Prostate gland (tissue), 2 donors: ENCODE measurements around the gene PTGER4. TPM values are rescaled to one million over a fixed set of nuclear protein-coding genes. Genes with fewer than 3 reads are reported as not detected.
"Not testable (repeated sequence)": the region's sequence is repeated elsewhere in the genome, so short reads cannot be mapped to it uniquely, and the experiment has no call there.

Source experiments
- DNase-seq: peaks from one replicate; pipeline ENCODE4 v3.0.0-alpha.2; 2019; ENCODE audit warnings: low spot score
- H3K27ac ChIP-seq, 2 donors: fragments of 200-600 bp; sonication (generic); 2 replicates each; pipeline ENCODE4 v1.5.1; 2017 to 2019
- H3K27me3 ChIP-seq: fragments of 200-600 bp; sonication (generic); replicated peaks from 2 replicates; pipeline ENCODE4 v1.5.1; 2019; ENCODE audit not compliant: insufficient read depth
- H3K36me3 ChIP-seq, 2 donors: fragments of 200-600 bp; sonication (generic); 1 replicate in 1 of 2; 2 replicates in 1 of 2; pipeline versions ENCODE4 v1.5.1 to v1.8.1; 2017 to 2019
- H3K4me1 ChIP-seq: fragments of 200-600 bp; sonication (generic); replicated peaks from 2 replicates; pipeline ENCODE4 v1.5.1; 2019
- H3K4me3 ChIP-seq, 2 donors: fragments of 200-600 bp; sonication (generic); 2 replicates each; pipeline ENCODE4 v1.5.1; 2017 to 2019
- H3K9me3 ChIP-seq: fragments of 200-600 bp; sonication (generic); 2 replicates; pipeline ENCODE4 v1.5.1; 2017
- CTCF ChIP-seq, 4 experiments: fragments of 200-600 bp in 2 of 4; fragments of 450-650 bp in 2 of 4; sonication (generic) in 2 of 4; IDR thresholded peaks; 1 replicate in 3 of 4; 2 replicates in 1 of 4; pipeline ENCODE4 v1.5.1; 2016 to 2019; ENCODE audit warnings: antibody characterized with exemption in 4 of 4, mild to moderate bottlenecking in 2 of 4, moderate library complexity in 2 of 4
- POLR2A ChIP-seq: fragments of 450-650 bp; IDR thresholded peaks from one replicate; pipeline ENCODE4 v1.6.1; 2016; ENCODE audit warnings: antibody characterized with exemption, mild to moderate bottlenecking
- POLR2AphosphoS5 ChIP-seq: sonication (generic); formaldehyde crosslinking; IDR thresholded peaks from one replicate; pipeline ENCODE4 v1.6.1; 2017; ENCODE audit warnings: antibody characterized with exemption
- whole genome bisulfite sequencing: methylation state at CpG from one replicate; pipeline ENCODE4 v1.1.5; 2018; 5-methylcytosine and 5-hydroxymethylcytosine counted together
- intact Hi-C: fragments of 100-400 bp; cut with DNase I; formaldehyde crosslinking; loops from one replicate; pipeline ENCODE4 v1.14.2; 2022
- total RNA-seq, 2 donors: library from RNA; depleted of rRNA; stranded (reverse); fragments of >200 nt; gene quantifications; one replicate each; pipeline ENCODE4 v1.1.0, GENCODE V29; 2016

The PTGER4 gene
- 10 to 100 TPM; 22.0 to 78.3 TPM for total RNA-seq

DNA sequence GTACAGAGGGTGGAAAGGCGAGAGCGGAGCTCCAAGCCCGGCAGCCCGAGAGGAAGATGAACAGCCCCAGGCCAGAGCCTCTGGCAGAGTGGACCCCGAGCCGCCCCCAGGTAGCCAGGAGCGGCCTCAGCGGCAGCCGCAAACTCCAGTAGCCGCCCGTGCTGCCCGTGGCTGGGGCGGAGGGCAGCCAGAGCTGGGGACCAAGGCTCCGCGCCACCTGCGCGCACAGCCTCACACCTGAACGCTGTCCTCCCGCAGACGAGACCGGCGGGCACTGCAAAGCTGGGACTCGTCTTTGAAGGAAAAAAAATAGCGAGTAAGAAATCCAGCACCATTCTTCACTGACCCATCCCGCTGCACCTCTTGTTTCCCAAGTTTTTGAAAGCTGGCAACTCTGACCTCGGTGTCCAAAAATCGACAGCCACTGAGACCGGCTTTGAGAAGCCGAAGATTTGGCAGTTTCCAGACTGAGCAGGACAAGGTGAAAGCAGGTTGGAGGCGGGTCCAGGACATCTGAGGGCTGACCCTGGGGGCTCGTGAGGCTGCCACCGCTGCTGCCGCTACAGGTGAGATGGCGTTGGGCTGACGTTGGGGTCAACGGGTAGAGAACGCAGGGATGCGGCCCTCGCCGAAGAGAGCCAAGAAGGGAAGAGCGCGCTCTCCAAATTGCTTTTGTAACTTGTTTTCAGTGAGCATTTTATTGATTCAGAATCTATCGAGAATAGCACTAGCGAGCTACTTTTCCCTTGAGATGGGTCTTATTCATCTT, at the start of gene PTGER4:
TSS of gene PTGER4 (plus strand) at position 3 of the 769 bp plus-strand sequence. CDS start 1,079 bp downstream, outside the sequence.
- Histone ChIP-seq H3K36me3 (no peaks in the 10 kb centered on the region), H3K9me3 (no peaks in the 10 kb centered on the region), H3K27me3 (peaks cover 2% of the 10 kb centered on the region), H3K4me3 (peak within 1 kb of the TSS; percentile 61 to 68), H3K27ac (peak within 1 kb of the TSS; percentile 95 to 97), H3K4me1 (peaks cover 10% of the 10 kb centered on the region)
- TF ChIP-seq POLR2AphosphoS5 (no peak), POLR2A (peak; percentile 93), CTCF (IDR thresholded peaks at IDR 0.05) (peak in 2 of 4 experiments; percentile 30 to 53)
- WGBS: 1% methylated on average over 44 of the region's 44 CpGs
- peak; percentile 17 for DNase-seq
- intact Hi-C loops: no loop called here

GRCh38 chr5:40630126-40630525, 49.6 kb upstream of the PTGER4 start:
- H3K36me3 ChIP-seq: no peaks in the 10 kb centered on the region
- intact Hi-C loops: no loop called here
- TF ChIP-seq POLR2A (no peak), POLR2AphosphoS5 (no peak), CTCF (IDR thresholded peaks at IDR 0.05) (no peak)

DNA sequence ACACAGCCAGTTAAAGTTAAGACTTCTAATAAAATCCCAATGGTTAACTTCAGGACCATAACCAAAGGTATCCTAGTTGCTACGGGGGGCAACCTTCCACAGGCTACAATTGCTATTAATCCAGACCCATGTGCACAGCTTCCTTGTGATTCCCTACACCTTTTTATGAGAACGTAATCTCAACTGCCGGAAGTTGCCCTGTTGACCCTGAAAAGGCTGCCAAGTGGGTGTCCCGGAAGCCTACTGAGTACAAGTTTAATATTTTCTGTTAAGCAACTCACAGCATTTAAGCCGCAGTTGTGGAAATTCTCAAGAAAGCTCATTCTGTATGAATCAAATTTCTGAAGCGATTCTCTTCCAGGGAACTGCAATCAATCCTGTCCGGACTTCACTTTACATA, 48.5 kb upstream of the PTGER4 start:
- Histone ChIP-seq H3K27ac (no peak overlapping the region), H3K4me1 (no peaks in the 10 kb centered on the region), H3K4me3 (no peak overlapping the region), H3K36me3 (no peaks in the 10 kb centered on the region), H3K27me3 (no peaks in the 10 kb centered on the region), H3K9me3 (no peaks in the 10 kb centered on the region)
- DNase-seq: no peak
- TF ChIP-seq POLR2AphosphoS5 (no peak), POLR2A (no peak)
- WGBS: 84% methylated on average over 7 of the region's 7 CpGs
- intact Hi-C loops: no loop called here

More at GRCh38 chr5:40630126-40630525, 49.6 kb upstream of the PTGER4 start:
- Histone ChIP-seq H3K4me1 (no peaks in the 10 kb centered on the region), H3K27ac (no peak overlapping the region), H3K9me3 (no peaks in the 10 kb centered on the region), H3K4me3 (no peak overlapping the region), H3K27me3 (no peaks in the 10 kb centered on the region)
- no peak for DNase-seq

GRCh38 chr5:40634154-40634553, 45.6 kb upstream of the PTGER4 start:
- H3K36me3 ChIP-seq: no peaks in the 10 kb centered on the region

DNA sequence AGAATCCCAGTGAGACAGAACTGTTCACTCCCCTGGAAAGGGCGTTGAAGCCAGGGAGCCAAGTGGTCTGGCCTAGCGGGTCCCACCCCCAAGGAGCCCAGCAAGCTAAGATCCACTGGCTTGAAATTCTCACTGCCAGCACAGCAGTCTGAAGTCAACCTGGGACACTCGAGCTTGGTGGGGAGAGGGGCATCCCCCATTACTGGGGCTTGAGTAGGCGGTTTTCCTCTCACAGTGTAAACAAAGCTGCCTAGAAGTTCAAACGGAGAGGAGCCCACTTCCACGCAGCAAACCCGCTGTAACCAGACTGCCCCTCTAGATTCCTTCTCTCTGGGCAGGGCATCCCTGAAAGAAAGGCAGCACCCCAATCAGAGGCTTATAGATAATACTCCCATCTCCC, 45.1 kb upstream of the PTGER4 start:
- TF ChIP-seq POLR2A (no peak), CTCF (IDR thresholded peaks at IDR 0.05) (no peak), POLR2AphosphoS5 (no peak)
- H3K36me3 ChIP-seq: no peaks in the 10 kb centered on the region
- intact Hi-C loops: no loop called here
- DNase-seq: no peak
- no peaks in the 10 kb centered on the region for H3K27me3 ChIP-seq
- H3K27ac ChIP-seq: no peak overlapping the region
- no peak overlapping the region for H3K4me3 ChIP-seq
- no peaks in the 10 kb centered on the region for H3K9me3 ChIP-seq
- WGBS: 73% methylated on average over 7 of the region's 7 CpGs
- no peaks in the 10 kb centered on the region for H3K4me1 ChIP-seq

More at GRCh38 chr5:40634154-40634553, 45.6 kb upstream of the PTGER4 start:
- TF ChIP-seq POLR2AphosphoS5 (no peak), CTCF (IDR thresholded peaks at IDR 0.05) (no peak), POLR2A (no peak)
- Histone ChIP-seq H3K9me3 (no peaks in the 10 kb centered on the region), H3K27me3 (no peaks in the 10 kb centered on the region), H3K27ac (no peak overlapping the region), H3K4me3 (no peak overlapping the region), H3K4me1 (no peaks in the 10 kb centered on the region)
- intact Hi-C loops: no loop called here
- WGBS: 88% methylated on average over 3 of the region's 3 CpGs
- no peak for DNase-seq

DNA sequence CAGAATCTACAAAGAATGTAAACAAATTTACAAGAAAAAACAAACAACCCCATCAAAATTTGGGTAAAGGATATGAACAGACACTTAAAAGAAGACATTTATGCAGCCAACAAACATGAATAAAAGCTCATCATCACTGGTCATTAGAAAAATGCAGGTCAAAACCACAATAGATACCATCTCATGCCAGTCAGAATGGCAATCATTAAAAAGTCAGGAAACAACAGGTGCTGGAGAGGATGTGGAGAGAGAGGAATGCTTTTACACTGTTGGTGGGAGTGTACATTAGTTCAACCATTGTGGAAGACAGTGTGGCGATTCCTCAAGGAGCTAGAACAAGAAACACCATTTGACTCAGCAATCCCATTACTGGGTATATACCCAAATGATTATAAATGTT, 40.2 kb upstream of the PTGER4 start:
- H3K4me3 ChIP-seq, H3K4me1 ChIP-seq, H3K9me3 ChIP-seq, DNase-seq, H3K27ac ChIP-seq, H3K36me3 ChIP-seq, intact Hi-C loops, H3K27me3 ChIP-seq: not testable (repeated sequence)
- 87% methylated on average over 1 of the region's 1 CpG for WGBS
